ENCODE measurements around the gene MSI2.

- TF ChIP-seq FOXM1 (IDR thresholded peaks at IDR 0.05; ENCODE audit: borderline replicate concordance): no peak
- TF ChIP-seq ZNF384 (IDR thresholded peaks at IDR 0.05): no peak
- TF ChIP-seq HDGF (IDR thresholded peaks at IDR 0.05; ENCODE audit: borderline replicate concordance): no peak
- TF ChIP-seq SUZ12 (IDR thresholded peaks at IDR 0.05): no peak
- TF ChIP-seq ELF4 (IDR thresholded peaks at IDR 0.05): no peak
- no peak for TF ChIP-seq FOXA1 (IDR thresholded peaks at IDR 0.05)
- no peak for TF ChIP-seq NFRKB (IDR thresholded peaks at IDR 0.05)
Measured at GRCh38 chr17:57516290-57517230, 260.2 kb downstream of the MSI2 start.

All from HEK293T (cell line).